Putamen (tissue), 1 donor: ENCODE data around the gene MAT2B.

Experiments
- DNase-seq: peaks from one replicate; pipeline ENCODE4 v3.0.0-alpha.2; 2016; ENCODE audit warnings: low spot score

Gene MAT2B

DNA sequence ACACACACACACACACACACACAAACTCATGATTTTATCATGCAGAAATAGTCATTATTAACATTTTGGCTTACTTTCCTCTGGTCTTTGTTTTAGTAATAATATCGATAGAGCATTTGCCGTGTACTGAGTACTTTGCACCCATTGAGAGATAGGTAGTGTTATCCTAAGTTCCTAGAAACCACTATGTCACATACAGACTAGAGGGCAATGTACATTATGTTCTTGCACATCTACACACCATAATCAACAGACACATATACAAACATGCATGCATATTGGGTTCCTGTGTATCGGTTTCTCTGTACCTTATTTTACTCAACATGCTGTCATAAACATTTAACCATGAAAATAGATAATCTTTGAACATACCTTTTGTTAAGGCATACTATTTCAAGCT, 45.7 kb downstream of the MAT2B start:
- DNase-seq: no peak

DNA sequence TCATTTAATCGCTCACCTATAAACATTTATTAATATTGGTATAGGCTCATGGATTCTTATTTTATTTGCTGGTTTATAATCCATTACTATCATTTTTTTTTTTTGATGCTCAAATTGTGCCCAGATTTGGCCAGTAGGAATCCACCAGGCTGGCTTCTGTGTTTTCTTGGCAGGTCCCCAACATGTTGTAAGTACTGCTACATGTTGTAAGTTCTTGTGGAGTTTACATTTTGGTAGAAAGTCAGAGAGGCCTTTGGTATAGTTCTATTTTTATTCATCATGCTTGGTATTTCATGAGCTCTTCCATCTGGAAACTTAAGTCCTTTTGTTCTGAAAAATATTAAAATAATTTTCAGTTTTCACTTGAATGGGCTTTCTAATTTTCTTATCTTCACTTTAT, 47.1 kb downstream of the MAT2B start:
- no peak for DNase-seq

GRCh38 chr5:163561339-163561738, 55.9 kb downstream of the MAT2B start:
- DNase-seq: no peak

DNA sequence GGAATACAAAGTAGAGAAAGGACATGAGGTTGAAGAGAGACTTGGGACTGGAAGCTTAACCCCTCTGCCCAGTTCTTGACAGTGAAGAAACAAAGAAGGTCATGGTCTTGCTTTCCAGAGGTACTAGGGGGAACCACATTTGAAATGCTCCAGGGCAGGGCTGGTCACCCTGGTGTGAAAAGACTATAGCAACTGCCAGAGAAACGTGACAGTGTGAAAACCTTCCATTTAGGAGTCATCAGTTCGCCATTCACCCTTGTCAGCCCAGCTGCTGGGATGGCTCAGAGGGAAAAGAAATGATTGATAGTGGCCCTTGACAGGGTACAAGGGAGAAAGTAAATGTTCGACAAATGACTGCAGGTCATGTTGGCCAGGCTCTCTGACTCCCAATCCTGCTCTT, 56.7 kb downstream of the MAT2B start:
- DNase-seq: no peak

DNA sequence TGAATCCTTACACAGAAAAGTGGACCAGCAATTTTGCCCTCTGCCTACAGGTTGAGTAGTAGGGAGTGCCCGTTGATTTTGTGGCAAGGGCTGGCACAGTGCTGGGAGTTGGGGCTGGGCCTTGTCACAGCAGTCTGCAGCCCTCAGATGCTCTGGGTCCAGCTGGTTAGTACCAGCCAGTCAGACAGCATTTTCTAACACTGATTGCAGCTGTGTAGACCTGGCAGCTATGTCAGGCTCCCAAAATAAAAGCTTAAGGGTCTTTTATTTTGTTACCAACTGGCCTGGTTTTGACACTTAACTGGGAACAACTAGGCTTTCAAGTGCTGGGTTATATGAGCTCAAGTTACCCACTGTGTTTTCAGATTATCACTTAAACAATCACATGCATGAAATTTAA, 57.7 kb downstream of the MAT2B start:
- no peak for DNase-seq

DNA sequence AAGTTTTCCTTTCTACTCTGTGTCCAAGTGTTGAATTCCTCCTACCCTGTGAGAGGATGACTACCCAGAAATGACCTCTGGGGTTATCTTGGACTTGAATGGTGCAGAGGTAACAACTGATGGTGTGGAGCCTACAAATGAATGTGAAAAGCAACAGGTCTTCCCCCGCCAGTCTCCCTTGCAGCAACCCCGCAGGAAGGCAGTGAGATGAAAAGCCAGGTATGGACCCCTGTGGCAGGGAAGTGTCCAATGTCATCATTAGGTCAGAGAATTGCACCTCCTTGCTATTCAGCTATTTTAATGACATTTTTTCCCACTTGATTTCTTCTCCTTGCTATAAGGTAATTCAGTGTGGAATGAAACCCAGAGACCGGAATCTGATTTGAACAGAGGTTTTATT, 58.5 kb downstream of the MAT2B start:
- DNase-seq: no peak

GRCh38 chr5:163564321-163564938, 59.0 kb downstream of the MAT2B start:
- peak; percentile 72 for DNase-seq

DNA sequence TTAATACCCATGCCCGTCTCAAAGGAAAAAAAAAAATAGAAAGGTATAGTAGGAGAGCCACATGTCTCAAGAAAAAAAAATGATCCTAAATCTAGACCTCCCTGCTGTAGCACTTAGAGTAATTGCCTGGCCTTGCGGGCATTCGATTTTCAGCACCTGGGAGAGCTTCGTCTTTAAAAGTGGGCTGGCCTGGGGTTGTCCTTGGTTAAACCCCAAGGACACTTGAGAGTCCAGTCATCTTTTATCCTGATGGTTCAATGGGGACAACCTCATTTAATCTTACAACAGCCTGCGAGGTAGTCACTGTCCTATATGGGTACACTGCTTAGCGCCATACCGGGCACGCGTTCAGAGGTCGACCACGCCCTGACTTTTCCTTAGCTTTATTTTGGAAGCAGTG, 60.1 kb downstream of the MAT2B start:
- DNase-seq: no peak

DNA sequence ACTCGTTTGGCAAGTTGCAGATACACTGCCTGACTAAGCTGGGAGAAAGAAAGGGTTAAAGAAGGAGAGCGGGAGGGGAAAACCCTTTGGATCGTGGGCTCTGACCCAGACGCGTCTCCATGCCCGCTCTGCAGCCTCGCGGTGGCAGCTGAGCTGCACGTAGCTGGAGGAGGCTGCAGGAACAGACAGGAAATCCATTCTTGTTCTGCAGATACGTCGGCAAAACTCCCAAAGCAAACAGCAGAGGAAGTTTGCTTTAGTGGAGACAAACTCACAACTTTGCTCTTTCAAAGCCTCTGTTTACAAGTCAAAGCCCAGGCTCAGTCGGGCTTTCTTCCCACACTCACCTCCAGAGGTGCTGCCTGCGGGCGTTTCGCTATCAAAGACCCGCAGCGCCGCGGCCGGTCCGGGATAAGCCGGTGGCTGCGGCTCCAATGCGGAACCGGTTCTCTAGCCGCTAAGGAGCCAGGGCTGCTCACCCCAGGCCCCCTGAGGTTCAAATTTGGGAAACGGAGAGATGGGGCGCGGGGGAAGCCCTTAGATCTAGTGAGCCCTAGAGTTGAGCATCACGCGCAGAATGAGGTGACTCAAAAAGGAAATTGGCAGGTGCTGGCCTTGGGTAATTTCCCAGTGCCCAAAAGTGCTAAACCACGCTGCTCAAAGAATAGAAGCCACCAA, 60.7 kb downstream of the MAT2B start:
- DNase-seq: no peak

DNA sequence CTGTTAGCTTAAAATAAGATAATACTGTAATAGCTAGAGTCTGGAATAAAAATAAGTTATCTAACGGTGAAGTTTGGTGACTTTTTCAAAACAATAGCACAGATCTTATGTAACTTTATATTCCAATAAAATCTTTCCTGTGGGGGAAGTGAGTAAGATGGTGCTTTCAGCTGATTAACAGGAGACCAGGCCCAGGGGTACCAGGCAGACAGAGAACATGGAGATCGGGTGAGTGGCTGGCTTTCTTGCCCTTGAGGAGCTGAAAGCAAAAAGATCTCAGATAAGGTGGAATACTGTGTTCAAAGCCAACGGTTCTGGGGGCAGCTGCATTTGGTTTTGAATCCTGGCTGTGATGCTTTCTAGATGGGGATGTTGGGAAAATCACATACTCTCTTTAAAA, 61.3 kb downstream of the MAT2B start:
- DNase-seq: no peak

DNA sequence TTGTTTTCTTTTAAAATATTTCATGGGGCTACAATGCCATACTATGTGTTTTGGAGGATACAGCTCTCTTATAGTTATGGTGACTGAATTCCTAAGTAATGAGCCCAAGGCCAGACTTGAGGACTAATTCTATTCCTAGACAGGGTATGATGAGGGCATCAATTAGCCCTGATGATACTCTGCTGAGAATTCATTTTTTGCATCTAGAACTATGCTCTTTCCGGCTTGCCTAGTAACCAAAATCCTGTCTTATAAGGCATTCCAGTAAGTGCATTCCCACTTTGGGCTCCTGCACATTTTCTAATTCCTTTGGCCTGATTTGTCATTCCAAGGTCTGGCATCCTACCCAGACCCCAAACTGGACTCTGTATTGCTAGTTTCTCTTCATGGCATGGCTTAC, 62.4 kb downstream of the MAT2B start:
- DNase-seq: no peak
